Fibroblast of lung (primary cell): ENCODE results near the gene KCNIP4.

Source experiments
- EZH2 ChIP-seq: IDR thresholded peaks from 2 replicates; pipeline ENCODE4 v1.5.1; 2012; ENCODE audit warnings: low read length, control low read depth, mild to moderate bottlenecking; ENCODE audit errors: missing control alignments
- TF ChIP-seq, protein P1 (sequence below), 2 donors: IDR thresholded peaks in 1 of 2; conservative IDR thresholded peaks in 1 of 2; 1 replicate in 1 of 2; 2 replicates in 1 of 2; pipeline ENCODE4 v1.5.1; 2011 to 2012; ENCODE audit warnings: low read length in 2 of 2, control low read depth in 1 of 2, inconsistent platforms in 1 of 2, low read depth in 1 of 2, mild to moderate bottlenecking in 1 of 2

DNA sequence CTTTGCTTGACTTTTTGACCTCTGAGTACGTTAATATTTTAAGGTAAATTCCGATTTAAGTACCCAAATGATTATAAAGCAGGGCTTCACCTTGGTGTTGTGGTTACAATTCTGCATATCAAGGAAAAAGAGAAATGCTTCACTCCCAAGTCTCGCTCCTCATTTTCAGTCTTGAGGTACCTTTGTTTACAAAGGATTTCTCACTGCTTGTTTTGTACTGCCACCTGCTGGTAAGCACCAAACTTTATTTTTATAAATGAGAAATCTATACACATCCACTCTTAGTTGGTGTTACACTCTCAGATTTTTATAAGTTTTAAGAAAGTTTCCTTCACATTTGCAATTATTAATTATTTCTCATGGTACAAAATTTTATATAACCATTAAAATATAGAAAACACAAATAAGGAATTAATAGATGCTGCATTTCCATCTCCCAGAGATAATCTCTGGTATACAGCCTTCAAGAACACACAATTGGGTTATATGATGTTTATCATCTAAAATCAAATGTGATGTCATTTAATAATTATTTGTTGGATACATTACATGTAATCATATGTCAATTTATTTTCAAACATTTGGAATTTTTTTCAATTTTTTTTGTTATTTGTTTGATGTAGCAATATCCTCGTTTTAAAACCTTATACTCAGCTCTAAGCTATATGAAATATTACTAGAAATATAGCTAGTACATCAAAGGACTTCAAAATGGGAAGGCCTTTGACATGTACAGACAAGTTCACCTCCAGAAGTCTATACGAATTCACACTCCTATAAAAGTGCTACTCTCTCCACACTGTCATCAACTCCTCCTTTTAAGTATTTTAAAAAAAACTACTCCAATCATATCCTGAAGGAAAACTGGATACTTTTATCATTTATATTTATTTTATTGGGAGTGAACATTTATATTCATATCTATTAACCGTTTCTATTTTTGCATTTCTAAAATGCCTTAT, 179.9 kb downstream of the KCNIP4 start:
- TF ChIP-seq, protein P1, sequence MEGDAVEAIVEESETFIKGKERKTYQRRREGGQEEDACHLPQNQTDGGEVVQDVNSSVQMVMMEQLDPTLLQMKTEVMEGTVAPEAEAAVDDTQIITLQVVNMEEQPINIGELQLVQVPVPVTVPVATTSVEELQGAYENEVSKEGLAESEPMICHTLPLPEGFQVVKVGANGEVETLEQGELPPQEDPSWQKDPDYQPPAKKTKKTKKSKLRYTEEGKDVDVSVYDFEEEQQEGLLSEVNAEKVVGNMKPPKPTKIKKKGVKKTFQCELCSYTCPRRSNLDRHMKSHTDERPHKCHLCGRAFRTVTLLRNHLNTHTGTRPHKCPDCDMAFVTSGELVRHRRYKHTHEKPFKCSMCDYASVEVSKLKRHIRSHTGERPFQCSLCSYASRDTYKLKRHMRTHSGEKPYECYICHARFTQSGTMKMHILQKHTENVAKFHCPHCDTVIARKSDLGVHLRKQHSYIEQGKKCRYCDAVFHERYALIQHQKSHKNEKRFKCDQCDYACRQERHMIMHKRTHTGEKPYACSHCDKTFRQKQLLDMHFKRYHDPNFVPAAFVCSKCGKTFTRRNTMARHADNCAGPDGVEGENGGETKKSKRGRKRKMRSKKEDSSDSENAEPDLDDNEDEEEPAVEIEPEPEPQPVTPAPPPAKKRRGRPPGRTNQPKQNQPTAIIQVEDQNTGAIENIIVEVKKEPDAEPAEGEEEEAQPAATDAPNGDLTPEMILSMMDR (conservative IDR thresholded peaks at IDR 0.05 in 1 of 2, IDR thresholded peaks at IDR 0.05 in 1 of 2; ENCODE audit: low read depth in 1 of 2, low read length in 2 of 2): peak; percentile 63 to 71
- no peak for TF ChIP-seq EZH2
